ENCODE data around the gene PRDM16. TPM values are rescaled to one million over a fixed set of nuclear protein-coding genes. Genes with fewer than 3 reads are reported as not detected.

The PRDM16 gene
- total and polyA plus RNA-seq, 2 donors (not counting 1 experiment from before 2014, with no cell fraction given) = 0.03 to 0.12 TPM

DNA sequence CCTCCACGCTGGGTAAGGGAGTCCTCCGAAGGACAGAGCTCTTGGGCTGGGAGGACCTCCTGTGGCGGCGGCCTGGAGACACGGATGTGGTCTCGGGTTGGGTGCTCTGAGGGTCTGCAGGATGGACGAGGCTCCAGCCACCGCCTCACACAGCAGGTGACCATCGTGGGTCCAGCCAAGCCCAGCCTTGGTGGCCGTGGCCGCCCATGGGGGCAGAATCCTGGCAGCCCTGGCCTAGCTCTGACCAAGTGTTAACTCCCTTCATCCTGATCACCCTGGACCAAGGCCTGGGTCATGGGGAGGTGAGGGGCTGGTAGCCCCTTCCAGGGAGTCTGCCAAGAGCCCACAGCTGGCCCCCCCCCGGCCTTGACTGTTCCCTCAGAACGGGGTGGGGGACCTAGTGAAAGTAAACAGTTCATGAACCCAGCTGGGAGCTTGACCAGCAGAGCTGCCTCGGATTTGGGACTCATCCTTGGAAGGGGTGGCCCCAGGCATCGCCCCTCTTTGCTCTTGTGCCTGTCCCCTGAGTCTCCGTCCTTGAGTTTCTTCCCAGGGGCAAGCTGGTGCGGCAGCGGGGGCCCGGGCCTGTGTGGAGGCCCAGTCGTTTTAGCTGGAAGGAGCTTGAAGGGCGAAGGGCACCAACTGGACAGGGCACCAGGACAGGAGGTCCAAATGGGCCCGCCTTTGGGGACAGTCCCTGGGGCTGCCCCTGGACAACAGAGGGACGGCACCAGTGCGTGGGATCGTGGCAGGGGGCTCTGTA lies 403.3 kb downstream of the PRDM16 start:
- no peak overlapping the region for H3K4me3 ChIP-seq (ENCODE audit: control extremely low read depth in 1 of 5, extremely low read depth in 1 of 5, insufficient read depth in 1 of 5, low read depth in 2 of 5, low read length in 4 of 5)
- H3K4me1 ChIP-seq (ENCODE audit: control insufficient read depth in 2 of 2, insufficient read depth in 2 of 2, low read length in 2 of 2) = no peaks in the 10 kb centered on the region
- H3K79me2 ChIP-seq (ENCODE audit: control insufficient read depth, insufficient read depth, low read length) = no peaks in the 10 kb centered on the region
- no peaks in the 10 kb centered on the region for H3K36me3 ChIP-seq (replicated peaks in 1 of 2; ENCODE audit: control extremely low read depth in 1 of 2, control insufficient read depth in 1 of 2, extremely low read depth in 1 of 2, insufficient read depth in 2 of 2, low read length in 1 of 2)
- H3K27me3 Mint-ChIP-seq = no peaks in the 10 kb centered on the region
- 89% methylated on average over 25 of the region's 25 CpGs for WGBS (ENCODE audit: insufficient coverage)
- no peak for DNase-seq
- ChIA-PET CTCF (interaction anchor here (1.8 kb wide), 1 partner anchor 19 kb away, joined by 4 read pairs; no protein-coding TSS in a partner anchor), POLR2A (interaction anchor here (0.5 to 0.7 kb wide), 2 partner anchors 126 to 249 kb away, joined by 4 to 5 read pairs; no protein-coding TSS in a partner anchor)
- no peak overlapping the region for H2AFZ ChIP-seq (ENCODE audit: insufficient read depth, low read depth, low read length, poor library complexity, severe bottlenecking)
- H3K4me3 Mint-ChIP-seq = no peak overlapping the region
- no peak overlapping the region for H3K27ac ChIP-seq (ENCODE audit: low read length in 2 of 2)
- intact Hi-C loops (cut with micrococcal nuclease) = no loop called here
- no peak overlapping the region for H3K4me2 ChIP-seq (replicated peaks; ENCODE audit: low read depth, low read length, poor library complexity, severe bottlenecking)
- H3K27me3 ChIP-seq (replicated peaks in 1 of 4; ENCODE audit: control extremely low read depth in 1 of 4, control insufficient read depth in 3 of 4, insufficient read depth in 4 of 4, low read length in 3 of 4) = no peaks in the 10 kb centered on the region
- no peaks in the 10 kb centered on the region for H4K20me1 ChIP-seq (ENCODE audit: control insufficient read depth, insufficient read depth, low read length, poor library complexity, severe bottlenecking)
- peaks cover 0 to 3% (median 0%) of the 10 kb centered on the region in 3 donors for H3K9me3 ChIP-seq (ENCODE audit: control extremely low read depth in 1 of 3, control insufficient read depth in 2 of 3, insufficient read depth in 1 of 3, low read length in 2 of 3)
- H3K9me3 Mint-ChIP-seq (ENCODE audit: insufficient read depth) = no peaks in the 10 kb centered on the region
- no peak overlapping the region for H3K27ac Mint-ChIP-seq
- TF ChIP-seq, protein P1, sequence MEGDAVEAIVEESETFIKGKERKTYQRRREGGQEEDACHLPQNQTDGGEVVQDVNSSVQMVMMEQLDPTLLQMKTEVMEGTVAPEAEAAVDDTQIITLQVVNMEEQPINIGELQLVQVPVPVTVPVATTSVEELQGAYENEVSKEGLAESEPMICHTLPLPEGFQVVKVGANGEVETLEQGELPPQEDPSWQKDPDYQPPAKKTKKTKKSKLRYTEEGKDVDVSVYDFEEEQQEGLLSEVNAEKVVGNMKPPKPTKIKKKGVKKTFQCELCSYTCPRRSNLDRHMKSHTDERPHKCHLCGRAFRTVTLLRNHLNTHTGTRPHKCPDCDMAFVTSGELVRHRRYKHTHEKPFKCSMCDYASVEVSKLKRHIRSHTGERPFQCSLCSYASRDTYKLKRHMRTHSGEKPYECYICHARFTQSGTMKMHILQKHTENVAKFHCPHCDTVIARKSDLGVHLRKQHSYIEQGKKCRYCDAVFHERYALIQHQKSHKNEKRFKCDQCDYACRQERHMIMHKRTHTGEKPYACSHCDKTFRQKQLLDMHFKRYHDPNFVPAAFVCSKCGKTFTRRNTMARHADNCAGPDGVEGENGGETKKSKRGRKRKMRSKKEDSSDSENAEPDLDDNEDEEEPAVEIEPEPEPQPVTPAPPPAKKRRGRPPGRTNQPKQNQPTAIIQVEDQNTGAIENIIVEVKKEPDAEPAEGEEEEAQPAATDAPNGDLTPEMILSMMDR (IDR thresholded peaks at IDR 0.05) = no peak
- no peak for TF ChIP-seq EZH2 (IDR thresholded peaks at IDR 0.05; ENCODE audit: borderline replicate concordance, insufficient read depth, low read depth, low read length, poor library complexity, severe bottlenecking)
- peaks cover 4% of the 10 kb centered on the region for H3K4me1 Mint-ChIP-seq
- no peak overlapping the region for H3K9ac ChIP-seq (ENCODE audit: low read length)
- no peak for ATAC-seq (ENCODE audit: low read depth)

DNA sequence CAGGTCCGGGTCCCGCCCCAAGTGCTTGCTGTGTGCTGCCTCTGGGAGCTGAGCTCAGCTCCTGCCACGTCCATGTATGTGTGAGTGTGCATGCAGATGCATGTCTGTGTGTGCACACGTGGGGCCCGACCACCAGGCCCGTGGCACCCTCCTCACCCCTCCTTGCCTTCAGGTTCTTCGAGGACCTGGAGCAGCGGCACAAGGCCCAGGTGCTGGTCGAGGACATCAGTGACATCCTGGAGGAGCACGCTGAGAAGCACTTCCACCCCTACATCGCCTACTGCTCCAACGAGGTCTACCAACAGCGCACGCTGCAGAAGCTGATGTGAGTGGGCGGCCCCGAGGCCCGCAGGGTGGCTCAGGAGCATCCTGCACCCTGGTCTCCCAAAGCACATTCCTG lies 403.9 kb downstream of the PRDM16 start:
- no peak overlapping the region for H3K27ac ChIP-seq (ENCODE audit: low read length in 2 of 2)
- no peaks in the 10 kb centered on the region for H3K27me3 Mint-ChIP-seq
- TF ChIP-seq, protein P1 (IDR thresholded peaks at IDR 0.05) = no peak
- TF ChIP-seq EZH2 (IDR thresholded peaks at IDR 0.05; ENCODE audit: borderline replicate concordance, insufficient read depth, low read depth, low read length, poor library complexity, severe bottlenecking) = no peak
- no peak for DNase-seq
- no peak overlapping the region for H3K9ac ChIP-seq (ENCODE audit: low read length)
- no peaks in the 10 kb centered on the region for H3K36me3 ChIP-seq (replicated peaks in 1 of 2; ENCODE audit: control extremely low read depth in 1 of 2, control insufficient read depth in 1 of 2, extremely low read depth in 1 of 2, insufficient read depth in 2 of 2, low read length in 1 of 2)
- intact Hi-C loops (cut with micrococcal nuclease) = no loop called here
- H3K4me3 ChIP-seq (ENCODE audit: control extremely low read depth in 1 of 5, extremely low read depth in 1 of 5, insufficient read depth in 1 of 5, low read depth in 2 of 5, low read length in 4 of 5) = no peak overlapping the region
- ChIA-PET CTCF (interaction anchor here (1.8 kb wide), 1 partner anchor 20 kb away, joined by 4 read pairs; no protein-coding TSS in a partner anchor), POLR2A (no interaction called here)
- H3K4me1 Mint-ChIP-seq = peaks cover 4% of the 10 kb centered on the region
- no peaks in the 10 kb centered on the region for H3K9me3 Mint-ChIP-seq (ENCODE audit: insufficient read depth)
- no peaks in the 10 kb centered on the region for H4K20me1 ChIP-seq (ENCODE audit: control insufficient read depth, insufficient read depth, low read length, poor library complexity, severe bottlenecking)
- H3K9me3 ChIP-seq (ENCODE audit: control extremely low read depth in 1 of 3, control insufficient read depth in 2 of 3, insufficient read depth in 1 of 3, low read length in 2 of 3) = peaks cover 0 to 3% (median 0%) of the 10 kb centered on the region in 3 donors
- no peak overlapping the region for H3K4me2 ChIP-seq (replicated peaks; ENCODE audit: low read depth, low read length, poor library complexity, severe bottlenecking)
- H3K4me3 Mint-ChIP-seq = no peak overlapping the region
- no peaks in the 10 kb centered on the region for H3K27me3 ChIP-seq (replicated peaks in 1 of 4; ENCODE audit: control extremely low read depth in 1 of 4, control insufficient read depth in 3 of 4, insufficient read depth in 4 of 4, low read length in 3 of 4)
- H2AFZ ChIP-seq (ENCODE audit: insufficient read depth, low read depth, low read length, poor library complexity, severe bottlenecking) = no peak overlapping the region
- H3K79me2 ChIP-seq (ENCODE audit: control insufficient read depth, insufficient read depth, low read length) = no peaks in the 10 kb centered on the region
- no peak overlapping the region for H3K27ac Mint-ChIP-seq
- no peak for ATAC-seq (ENCODE audit: low read depth)
- no peaks in the 10 kb centered on the region for H3K4me1 ChIP-seq (ENCODE audit: control insufficient read depth in 2 of 2, insufficient read depth in 2 of 2, low read length in 2 of 2)
- WGBS (ENCODE audit: insufficient coverage) = 86% methylated on average over 11 of the region's 17 CpGs
